ENCODE measurements around the gene CES1.
"Not testable (repeated sequence)": the region's sequence is repeated elsewhere in the genome, so short reads cannot be mapped to it uniquely, and the experiment has no call there.

The CES1 gene

GRCh38 chr16:55782793-55783091, 50.2 kb downstream of the CES1 start:
- not testable (repeated sequence) for H2AFZ ChIP-seq (ENCODE audit: low read length); H3K9me3 ChIP-seq (replicated peaks; ENCODE audit: insufficient read depth, low read length); H3K9ac ChIP-seq (ENCODE audit: low read length); H4K20me1 ChIP-seq (ENCODE audit: insufficient read depth, low read length); H3K36me3 ChIP-seq (replicated peaks; ENCODE audit: insufficient read depth, low read length); H3F3A ChIP-seq (ENCODE audit: insufficient read depth, low read length); DNase-seq; H3K4me3 ChIP-seq (ENCODE audit: low read length); H3K27me3 ChIP-seq (replicated peaks; ENCODE audit: insufficient read depth, low read length); H3K4me2 ChIP-seq (ENCODE audit: low read depth, low read length); H3K9me2 ChIP-seq (replicated peaks; ENCODE audit: insufficient read depth, low read length); H3K4me1 ChIP-seq (ENCODE audit: low read length); H3K27ac ChIP-seq (ENCODE audit: low read length); H3K79me2 ChIP-seq (ENCODE audit: low read length)

- not testable (repeated sequence) for H3F3A ChIP-seq (ENCODE audit: insufficient read depth, low read length)
These were observed 50.7 kb downstream of the CES1 start for GRCh38 chr16:55782091-55782792.

GRCh38 chr16:55781456-55781855, 51.4 kb downstream of the CES1 start:
- not testable (repeated sequence) for H3K4me1 ChIP-seq (ENCODE audit: low read length); H3K36me3 ChIP-seq (replicated peaks; ENCODE audit: insufficient read depth, low read length); H3F3A ChIP-seq (ENCODE audit: insufficient read depth, low read length); H3K9me3 ChIP-seq (replicated peaks; ENCODE audit: insufficient read depth, low read length); H3K9me2 ChIP-seq (replicated peaks; ENCODE audit: insufficient read depth, low read length); H3K4me2 ChIP-seq (ENCODE audit: low read depth, low read length); H3K27ac ChIP-seq (ENCODE audit: low read length); H3K4me3 ChIP-seq (ENCODE audit: low read length); H3K79me2 ChIP-seq (ENCODE audit: low read length); DNase-seq; H3K9ac ChIP-seq (ENCODE audit: low read length); H2AFZ ChIP-seq (ENCODE audit: low read length); H3K27me3 ChIP-seq (replicated peaks; ENCODE audit: insufficient read depth, low read length); H4K20me1 ChIP-seq (ENCODE audit: insufficient read depth, low read length)

More at GRCh38 chr16:55782091-55782792, 50.7 kb downstream of the CES1 start:
- H4K20me1 ChIP-seq (ENCODE audit: insufficient read depth, low read length); DNase-seq; H3K9me3 ChIP-seq (replicated peaks; ENCODE audit: insufficient read depth, low read length); H3K9ac ChIP-seq (ENCODE audit: low read length); H2AFZ ChIP-seq (ENCODE audit: low read length); H3K27ac ChIP-seq (ENCODE audit: low read length); H3K4me2 ChIP-seq (ENCODE audit: low read depth, low read length); H3K27me3 ChIP-seq (replicated peaks; ENCODE audit: insufficient read depth, low read length); H3K36me3 ChIP-seq (replicated peaks; ENCODE audit: insufficient read depth, low read length); H3K79me2 ChIP-seq (ENCODE audit: low read length); H3K4me3 ChIP-seq (ENCODE audit: low read length); H3K9me2 ChIP-seq (replicated peaks; ENCODE audit: insufficient read depth, low read length); H3K4me1 ChIP-seq (ENCODE audit: low read length): not testable (repeated sequence)

GRCh38 chr16:55780095-55780407, 52.8 kb downstream of the CES1 start:
- H3K4me3 ChIP-seq (ENCODE audit: low read length); H3K4me1 ChIP-seq (ENCODE audit: low read length); H4K20me1 ChIP-seq (ENCODE audit: insufficient read depth, low read length); H3K79me2 ChIP-seq (ENCODE audit: low read length); H3K4me2 ChIP-seq (ENCODE audit: low read depth, low read length); H3K9me2 ChIP-seq (replicated peaks; ENCODE audit: insufficient read depth, low read length); H2AFZ ChIP-seq (ENCODE audit: low read length); H3F3A ChIP-seq (ENCODE audit: insufficient read depth, low read length); H3K9ac ChIP-seq (ENCODE audit: low read length); DNase-seq; H3K9me3 ChIP-seq (replicated peaks; ENCODE audit: insufficient read depth, low read length); H3K36me3 ChIP-seq (replicated peaks; ENCODE audit: insufficient read depth, low read length); H3K27me3 ChIP-seq (replicated peaks; ENCODE audit: insufficient read depth, low read length); H3K27ac ChIP-seq (ENCODE audit: low read length): not testable (repeated sequence)

GRCh38 chr16:55779402-55780094, 53.3 kb downstream of the CES1 start:
- TF ChIP-seq EZH2phosphoT487 (IDR thresholded peaks at IDR 0.05; ENCODE audit: low read length) (no peak), EZH2 (optimal IDR thresholded peaks at IDR 0.05; ENCODE audit: low read depth, low read length) (no peak), CTCF (IDR thresholded peaks at IDR 0.05; ENCODE audit: low read length) (no peak)

More at GRCh38 chr16:55779402-55780094, 53.3 kb downstream of the CES1 start:
- Histone ChIP-seq H3K9ac (ENCODE audit: low read length) (no peak overlapping the region), H3K79me2 (ENCODE audit: low read length) (no peaks in the 10 kb centered on the region), H3K27ac (ENCODE audit: low read length) (no peak overlapping the region), H4K20me1 (ENCODE audit: insufficient read depth, low read length) (no peaks in the 10 kb centered on the region), H3K4me3 (ENCODE audit: low read length) (no peak overlapping the region), H2AFZ (ENCODE audit: low read length) (no peak overlapping the region), H3K36me3 (replicated peaks; ENCODE audit: insufficient read depth, low read length) (no peaks in the 10 kb centered on the region), H3K27me3 (replicated peaks; ENCODE audit: insufficient read depth, low read length) (no peaks in the 10 kb centered on the region), H3K9me3 (replicated peaks; ENCODE audit: insufficient read depth, low read length) (no peaks in the 10 kb centered on the region), H3K4me2 (ENCODE audit: low read depth, low read length) (no peak overlapping the region), H3F3A (ENCODE audit: insufficient read depth, low read length) (no peaks in the 10 kb centered on the region), H3K4me1 (ENCODE audit: low read length) (no peaks in the 10 kb centered on the region), H3K9me2 (replicated peaks; ENCODE audit: insufficient read depth, low read length) (no peaks in the 10 kb centered on the region)
- DNase-seq = no peak

Measured in MM.1S (cell line).